NK-92 (cell line): ENCODE measurements around the gene OR5T3.
"Not testable (repeated sequence)": the region's sequence is repeated elsewhere in the genome, so short reads cannot be mapped to it uniquely, and the experiment has no call there.

Source experiments
- DNase-seq: peaks from one replicate; lab custom pipeline; 2025; ENCODE audit not compliant: unreplicated experiment; lab: John Stamatoyannopoulos, UW

OR5T3 gene

GRCh38 chr11:56251954-56252353, at the start of gene OR5T3:
Gene OR5T3, plus strand, starts transcription at chr11:56252254. Its CDS starts 0 bp downstream, at chr11:56252254.
- no peak for DNase-seq

- DNase-seq = no peak
Observed at GRCh38 chr11:56207790-56208189, 44.3 kb upstream of the OR5T3 start.

GRCh38 chr11:56214537-56214936, 37.5 kb upstream of the OR5T3 start:
- no peak for DNase-seq

GRCh38 chr11:56219735-56220134, 32.3 kb upstream of the OR5T3 start:
- DNase-seq = not testable (repeated sequence)

- DNase-seq = no peak
Observed at GRCh38 chr11:56234155-56234554, 17.9 kb upstream of the OR5T3 start, which contains the start of gene OR5T2. Gene OR5T2, minus strand, starts transcription at chr11:56234255. Its CDS starts 1,193 bp downstream, at chr11:56233062.

- DNase-seq = no peak
Observed at GRCh38 chr11:56271092-56271491, 19.0 kb downstream of the OR5T3 start.

- DNase-seq = no peak
Observed at GRCh38 chr11:56273854-56274253, 21.8 kb downstream of the OR5T3 start, which contains the start of gene OR5T1. Gene OR5T1, plus strand, starts transcription at chr11:56274154. Its CDS starts 1,485 bp downstream, at chr11:56275639.

- DNase-seq = no peak
Observed at GRCh38 chr11:56292154-56292553, 40.1 kb downstream of the OR5T3 start, which contains the start of gene OR8H1. Gene OR8H1, minus strand, starts transcription at chr11:56292254. Its CDS starts 1,192 bp downstream, at chr11:56291062.

GRCh38 chr11:56296898-56297297, 44.8 kb downstream of the OR5T3 start:
- DNase-seq = no peak
